Ovary (tissue), 9 donors: ENCODE results near the gene TSEN34. TPM values are rescaled to one million over a fixed set of nuclear protein-coding genes. Genes with fewer than 3 reads are reported as not detected.

ENCODE experiments used
- DNase-seq, 5 donors: peaks; one replicate each; pipeline ENCODE4 v3.0.0-alpha.2; 2019 to 2020
- H3K27ac ChIP-seq, 2 donors: fragments of 200-600 bp; one replicate each; pipeline versions ENCODE4 v1.5.1 to v1.8.0; 2019 to 2022
- H3K27me3 ChIP-seq: fragments of 200-600 bp; one replicate; pipeline ENCODE4 v1.8.0; 2022
- H3K36me3 ChIP-seq: fragments of 200-600 bp; sonication (generic); one replicate; pipeline ENCODE4 v1.5.1; 2019
- H3K4me1 ChIP-seq: one replicate; pipeline ENCODE4 v1.8.1; 2013; ENCODE audit warnings: mild to moderate bottlenecking, moderate library complexity; ENCODE audit not compliant: insufficient read depth
- H3K4me3 ChIP-seq: fragments of 200-600 bp; sonication (generic); one replicate; pipeline ENCODE4 v1.5.1; 2017
- H3K9me3 ChIP-seq, 2 donors: fragments of 200-600 bp in 1 of 2; sonication (generic) in 1 of 2; one replicate each; pipeline versions ENCODE4 v1.5.1 to v1.8.1; 2013 to 2019; ENCODE audit warnings: mild to moderate bottlenecking in 1 of 2, moderate library complexity in 1 of 2
- CTCF ChIP-seq, 3 donors: fragments of 450-650 bp in 2 of 3; fragments of 200-600 bp in 1 of 3; IDR thresholded peaks; one replicate each; pipeline versions ENCODE4 v1.5.1 to v1.8.0; 2016 to 2022; ENCODE audit warnings: antibody characterized with exemption in 3 of 3, mild to moderate bottlenecking in 1 of 3
- EP300 ChIP-seq: sonication (generic); formaldehyde crosslinking; IDR thresholded peaks from one replicate; pipeline ENCODE4 v1.6.1; 2017; ENCODE audit warnings: antibody characterized with exemption
- POLR2A ChIP-seq: fragments of 450-650 bp; IDR thresholded peaks from one replicate; pipeline ENCODE4 v1.6.1; 2017; ENCODE audit warnings: antibody characterized with exemption, mild to moderate bottlenecking, moderate library complexity
- WGBS, 3 donors: extraction: QIAGEN DNeasy Blood & Tissue Kit in 1 of 3; methylation state at CpG; one replicate each; pipeline versions ENCODE4 v1.1.5 to v1.1.7; 2013 to 2017; 5-methylcytosine and 5-hydroxymethylcytosine counted together
- intact Hi-C, 4 donors: fragments of 100-400 bp; cut with DNase I; formaldehyde crosslinking; loops; one replicate each; pipeline versions ENCODE4 v1.11.0 to v1.15.1; 2022 to 2023
- polyA plus RNA-seq, 2 donors: library from polyadenylated mRNA; stranded (reverse); fragments of 200-250 nt in 1 of 2; fragments of 350-450 nt in 1 of 2; fragmentation: Illumina TruSeq in 1 of 2; extraction: RNeasy Lipid Tissue Mini Kit (QIAGEN cat#74804) in 1 of 2; gene quantifications; one replicate each; pipeline ENCODE4 v1.2.3, GENCODE V29; 2013 to 2014
- total RNA-seq, 7 donors: library from RNA; depleted of rRNA in 2 of 7; stranded (reverse); fragments of >200 nt in 2 of 7; fragmentation: NEBNext Ultra II Directional in 3 of 7; extraction: Animal tissue kit (Norgen Biotek cat#: 25700) in 3 of 7; gene quantifications; one replicate each; pipeline versions ENCODE4 v1.1.0 to v1.2.4, GENCODE V29; 2016 to 2023
- donor health status: DM: no; HTN: no; CAD: no; lungs with moderate emphysema.
- donor health status: DM: no; HTN: no; CAD: no.
- donor health status: Bipolar disorder and iron deficiency.
- donor health status: DM: yes; HTN: yes; CAD: no.
- donor health status: DM: no; HTN: no; CAD: no.
- donor health status: DM: yes; HTN: yes; CAD: no.

The TSEN34 gene
- total and polyA plus RNA-seq, 9 donors: 12.5 to 98.8 (median 56.2) TPM

GRCh38 chr19:54152267-54152666 is 38.8 kb upstream of the TSEN34 start:
- Histone ChIP-seq H3K36me3 (no peaks in the 10 kb centered on the region), H3K27me3 (no peaks in the 10 kb centered on the region), H3K4me3 (no peak overlapping the region), H3K9me3 (no peaks in the 10 kb centered on the region), H3K27ac (no peak overlapping the region), H3K4me1 (peaks cover 3% of the 10 kb centered on the region)
- intact Hi-C loops: no loop called here
- 77 to 83% (median 82%) methylated on average over 12 of the region's 12 CpGs for WGBS, 3 donors
- no peak for DNase-seq
- TF ChIP-seq CTCF (IDR thresholded peaks at IDR 0.05): no peak
- no peak for TF ChIP-seq POLR2A
- no peak for TF ChIP-seq EP300

DNA sequence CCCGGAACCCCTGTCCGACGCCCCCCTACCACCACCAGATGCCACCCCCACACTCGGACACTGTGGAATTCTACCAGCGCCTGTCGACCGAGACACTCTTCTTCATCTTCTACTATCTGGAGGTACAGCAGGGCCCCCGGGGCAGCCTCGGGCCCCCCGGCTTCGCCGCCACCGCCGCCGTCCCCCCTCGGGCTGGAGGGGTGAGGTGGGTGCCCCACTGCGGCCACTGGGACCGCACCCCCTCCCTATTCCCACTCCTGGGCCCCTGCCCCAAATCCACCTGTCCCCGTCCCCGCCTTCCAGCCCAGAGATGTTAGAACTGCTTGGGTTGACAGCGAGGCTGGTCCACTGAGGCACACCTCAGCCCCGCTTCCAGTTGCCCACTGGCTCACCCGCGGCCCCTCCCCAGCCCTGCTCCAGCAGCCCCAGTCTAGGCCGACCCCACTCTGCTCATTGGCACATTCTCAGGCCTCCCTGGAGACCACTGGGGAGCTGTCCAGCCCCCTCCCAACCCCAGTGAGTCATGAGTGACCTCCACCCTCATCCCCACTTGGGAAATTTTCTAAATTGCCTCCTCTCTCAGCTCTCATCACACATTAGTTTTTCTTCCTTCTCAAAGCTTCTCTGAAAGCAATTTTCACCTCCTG is 38.1 kb upstream of the TSEN34 start:
- H3K27me3 ChIP-seq: no peaks in the 10 kb centered on the region
- no peak overlapping the region for H3K27ac ChIP-seq
- peaks cover 2% of the 10 kb centered on the region for H3K4me1 ChIP-seq
- H3K4me3 ChIP-seq: no peak overlapping the region
- intact Hi-C loops: no loop called here
- 74 to 81% (median 76%) methylated on average over 23 to 25 of the region's 25 CpGs for WGBS, 3 donors
- no peaks in the 10 kb centered on the region for H3K36me3 ChIP-seq
- no peak for TF ChIP-seq CTCF (IDR thresholded peaks at IDR 0.05)
- TF ChIP-seq POLR2A: no peak
- no peak for TF ChIP-seq EP300
- DNase-seq: no peak
- no peaks in the 10 kb centered on the region for H3K9me3 ChIP-seq

DNA sequence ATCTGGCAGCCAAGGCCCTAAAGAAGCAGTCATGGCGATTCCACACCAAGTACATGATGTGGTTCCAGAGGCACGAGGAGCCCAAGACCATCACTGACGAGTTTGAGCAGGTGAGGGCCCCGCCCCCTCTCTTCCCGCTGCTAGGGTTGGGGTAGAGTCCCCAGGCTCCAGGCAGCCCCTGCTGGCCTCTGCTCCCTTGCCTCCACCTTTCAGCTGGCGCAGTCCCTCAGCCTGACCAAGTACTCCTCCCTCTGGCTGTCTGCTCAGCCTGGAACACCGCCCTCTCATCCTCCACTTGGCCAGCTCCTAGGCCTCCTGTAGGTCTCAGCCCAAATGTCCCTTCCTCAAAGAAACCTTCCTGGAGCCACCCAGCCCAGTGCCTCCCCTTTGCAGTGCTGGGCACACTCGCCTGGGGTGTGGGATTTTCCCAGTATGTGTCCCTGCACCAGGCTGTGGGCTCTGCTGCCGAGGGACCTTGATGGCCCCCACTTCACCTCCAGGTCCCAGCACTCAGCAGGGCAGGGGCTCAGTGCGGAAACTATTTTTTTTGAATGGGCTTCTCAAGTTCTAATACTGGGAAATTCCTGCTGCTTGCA is 37.3 kb upstream of the TSEN34 start:
- no peaks in the 10 kb centered on the region for H3K36me3 ChIP-seq
- intact Hi-C loops: no loop called here
- TF ChIP-seq CTCF (IDR thresholded peaks at IDR 0.05): no peak
- TF ChIP-seq POLR2A: no peak

GRCh38 chr19:54154603-54155345 is 36.3 kb upstream of the TSEN34 start:
- no peak for TF ChIP-seq EP300
- TF ChIP-seq POLR2A: no peak
- no peak for TF ChIP-seq CTCF (IDR thresholded peaks at IDR 0.05)
- WGBS, 3 donors: 66 to 75% (median 69%) methylated on average over 18 of the region's 18 CpGs
- H3K4me3 ChIP-seq: no peak overlapping the region
- intact Hi-C loops: no loop called here
- peaks cover 2% of the 10 kb centered on the region for H3K4me1 ChIP-seq
- H3K27me3 ChIP-seq: no peaks in the 10 kb centered on the region
- no peak overlapping the region for H3K27ac ChIP-seq
- no peaks in the 10 kb centered on the region for H3K36me3 ChIP-seq
- DNase-seq: peak in 1 of 5 donors; percentile 32
- no peaks in the 10 kb centered on the region for H3K9me3 ChIP-seq

More for the DNA sequence above, 37.3 kb upstream of the TSEN34 start:
- Histone ChIP-seq H3K4me3 (no peak overlapping the region), H3K9me3 (no peaks in the 10 kb centered on the region), H3K4me1 (peaks cover 2% of the 10 kb centered on the region), H3K27ac (no peak overlapping the region), H3K27me3 (no peaks in the 10 kb centered on the region)
- 72 to 80% (median 79%) methylated on average over 9 to 10 of the region's 10 CpGs for WGBS, 3 donors
- DNase-seq: no peak
